Urothelium cell line (cell line): ENCODE measurements around the gene TPM2.
A peak's percentile ranks its signal among the peaks of the same experiment; 100 is the strongest.

Experiments
- DNase-seq: peaks from one replicate; pipeline ENCODE4 v3.0.0; 2011; ENCODE audit warnings: low spot score, mixed read lengths
- FAIRE-seq: peaks from 2 replicates; lab custom pipeline; 2011; peaks lifted over from hg19 to GRCh38; lab: Jason Lieb, UNC

Gene TPM2

DNA sequence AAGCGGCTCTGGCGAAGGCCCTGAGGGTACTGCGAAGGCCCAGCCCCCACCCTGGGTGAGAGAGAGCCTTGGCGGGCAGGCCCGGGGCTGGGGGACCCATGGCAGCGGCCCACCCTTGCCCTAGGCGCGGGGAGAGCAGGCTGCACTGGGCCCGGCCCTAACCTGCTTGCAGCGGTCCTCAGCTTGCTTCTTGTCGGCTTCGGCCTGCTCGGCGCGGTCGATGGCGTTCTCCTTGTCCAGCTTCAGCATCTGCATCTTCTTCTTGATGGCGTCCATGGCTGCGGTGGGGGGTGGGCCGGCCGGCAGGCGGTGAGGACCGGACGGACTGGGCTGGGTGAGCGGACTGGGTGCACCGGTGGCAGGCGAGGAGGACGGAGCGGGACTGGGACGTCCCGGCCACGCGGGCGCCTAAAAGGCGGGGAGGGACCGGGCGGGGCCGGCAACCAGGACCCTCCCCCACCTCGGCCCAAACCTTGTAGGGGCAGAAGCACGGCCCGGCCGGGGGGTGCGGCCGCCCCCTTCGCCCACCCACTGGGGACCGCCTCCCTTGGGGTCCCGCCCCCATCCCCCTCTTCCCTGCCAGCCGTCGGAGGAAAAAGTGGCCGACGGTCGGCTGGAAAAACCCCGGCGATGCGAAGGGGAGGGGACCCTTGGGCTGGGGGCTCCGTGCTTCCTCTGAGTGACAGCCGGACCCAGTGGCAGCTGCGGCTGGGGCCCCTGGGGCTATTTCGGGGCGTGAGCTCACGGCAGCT is at the start of gene TPM2:
TPM2 (minus strand) TSS at position 384 of the 752 bp plus-strand sequence; CDS start at position 276, 108 bp downstream.
- FAIRE-seq (peak; percentile 97), DNase-seq (peak; percentile 88)

DNA sequence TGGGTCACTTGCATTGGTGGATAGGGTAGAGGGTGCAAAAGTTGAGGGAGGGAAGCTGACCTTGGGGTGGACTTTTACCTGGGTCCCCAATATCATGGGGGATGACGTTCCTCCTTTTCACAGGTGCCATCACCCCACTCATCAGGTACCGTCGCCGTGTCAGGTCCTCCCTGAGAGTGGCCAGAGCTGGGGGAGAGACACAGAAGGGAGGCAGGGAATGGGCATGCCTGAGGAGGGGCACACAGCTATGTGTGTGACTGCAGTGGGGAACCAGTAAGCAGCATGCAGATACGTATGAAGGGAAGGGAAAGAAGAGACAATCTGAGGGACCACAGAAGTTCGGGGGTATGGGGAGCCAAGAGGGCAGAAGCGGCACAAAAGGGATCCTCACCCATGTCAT is 49.2 kb upstream of the TPM2 start:
- no peak for FAIRE-seq

DNA sequence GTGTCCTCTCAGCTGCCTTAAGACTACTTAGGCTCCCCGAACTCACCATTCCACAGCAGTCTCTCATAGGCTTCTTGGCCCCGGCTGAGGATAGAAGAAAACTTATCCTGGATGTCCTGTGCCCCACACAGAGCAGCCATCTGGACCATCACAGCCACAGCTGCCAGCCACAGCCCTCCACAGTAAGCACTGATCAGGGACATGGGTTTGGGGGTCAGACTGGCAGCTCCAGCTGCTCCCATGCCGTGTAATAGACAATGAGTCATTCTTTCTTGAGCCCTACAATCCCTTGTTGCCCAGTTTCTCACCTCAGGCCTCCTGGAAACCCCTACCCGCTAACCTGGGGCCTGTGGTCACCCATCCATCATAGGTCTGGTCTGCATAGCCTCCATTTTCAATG is 48.5 kb upstream of the TPM2 start:
- no peak for FAIRE-seq
- DNase-seq = no peak

More for the DNA sequence above, 49.2 kb upstream of the TPM2 start:
- DNase-seq = no peak

DNA sequence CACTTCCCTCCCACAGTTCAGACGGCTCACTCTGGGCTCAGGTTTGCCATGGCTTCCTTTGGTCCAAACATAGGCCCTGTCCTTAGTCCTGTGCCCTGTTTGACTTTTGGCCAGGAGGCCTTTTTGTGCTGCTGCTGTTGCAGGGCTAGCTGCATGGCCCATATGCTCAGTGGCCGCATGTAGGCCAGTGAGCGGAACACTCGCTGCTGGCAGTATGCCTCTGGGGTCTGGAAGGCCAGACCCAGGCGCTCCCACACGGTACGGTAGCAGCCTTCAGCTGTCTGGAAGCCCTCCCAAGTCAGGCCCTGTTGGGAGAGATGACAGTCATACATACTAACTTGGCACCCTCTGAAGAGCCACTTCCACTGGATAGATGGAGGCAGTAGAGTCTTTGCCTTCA is 47.4 kb upstream of the TPM2 start:
- FAIRE-seq (no peak), DNase-seq (no peak)

DNA sequence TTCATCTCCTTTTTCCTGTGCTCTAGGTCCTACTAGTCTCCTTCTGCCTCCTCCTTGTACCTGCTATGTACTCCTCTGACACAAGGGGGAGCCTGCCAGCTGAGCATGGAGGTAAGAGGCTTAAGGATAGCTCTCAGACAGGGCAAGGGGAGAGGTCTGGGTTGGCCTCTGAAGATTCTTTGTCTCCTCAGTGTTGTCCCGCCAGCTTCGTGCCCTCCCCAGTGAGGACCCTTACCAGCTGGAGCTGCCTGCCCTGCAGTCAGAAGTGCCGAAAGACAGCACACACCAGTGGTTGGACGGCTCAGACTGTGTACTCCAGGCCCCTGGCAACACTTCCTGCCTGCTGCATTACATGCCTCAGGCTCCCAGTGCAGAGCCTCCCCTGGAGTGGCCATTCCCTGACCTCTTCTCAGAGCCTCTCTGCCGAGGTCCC is 46.5 kb upstream of the TPM2 start:
- DNase-seq = peak; percentile 71
- no peak for FAIRE-seq

DNA sequence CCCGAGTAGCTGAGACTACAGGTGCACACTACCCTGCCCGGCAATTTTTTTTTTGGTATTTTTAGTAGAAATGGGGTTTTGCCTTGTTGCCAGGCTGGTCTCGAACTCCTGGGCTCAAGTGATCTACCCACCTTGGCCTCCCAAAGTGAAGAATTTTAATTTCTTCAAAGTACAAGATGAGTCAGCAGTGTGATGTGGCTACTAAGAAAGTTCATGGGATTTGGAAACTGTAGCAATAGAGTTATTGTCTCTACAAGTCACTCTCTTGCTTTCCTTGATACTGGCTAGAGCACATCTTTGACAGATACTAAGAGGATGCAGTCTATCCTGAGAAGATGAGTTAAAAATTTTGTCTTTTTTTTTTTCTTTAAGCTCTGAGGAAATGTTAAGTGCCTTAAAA is 44.4 kb upstream of the TPM2 start:
- no peak for DNase-seq
- no peak for FAIRE-seq

DNA sequence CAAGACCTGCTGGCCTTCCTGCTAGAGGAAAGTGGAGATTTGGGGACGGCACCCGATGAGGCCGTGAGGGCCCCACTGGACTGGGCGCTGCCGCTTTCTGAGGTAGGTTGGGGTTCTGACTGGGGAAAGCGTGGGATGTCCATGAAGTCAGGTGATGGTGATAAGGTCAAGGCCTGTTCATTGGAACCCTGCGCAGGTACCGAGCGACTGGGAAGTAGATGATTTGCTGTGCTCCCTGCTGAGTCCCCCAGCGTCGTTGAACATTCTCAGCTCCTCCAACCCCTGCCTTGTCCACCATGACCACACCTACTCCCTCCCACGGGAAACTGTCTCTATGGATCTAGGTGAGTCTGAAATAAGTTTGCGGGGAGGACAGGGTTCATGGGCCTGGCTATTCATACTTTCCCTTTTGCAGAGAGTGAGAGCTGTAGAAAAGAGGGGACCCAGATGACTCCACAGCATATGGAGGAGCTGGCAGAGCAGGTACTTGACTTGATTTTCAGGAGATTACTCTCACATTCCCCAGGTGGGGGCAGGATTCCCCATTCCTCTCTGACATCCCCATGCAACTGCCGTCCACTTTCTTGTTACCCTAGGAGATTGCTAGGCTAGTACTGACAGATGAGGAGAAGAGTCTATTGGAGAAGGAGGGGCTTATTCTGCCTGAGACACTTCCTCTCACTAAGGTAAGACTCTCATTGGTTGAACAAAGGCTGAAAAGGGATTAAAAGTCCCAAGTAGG is 43.2 kb upstream of the TPM2 start:
- FAIRE-seq (no peak), DNase-seq (peak; percentile 61)

DNA sequence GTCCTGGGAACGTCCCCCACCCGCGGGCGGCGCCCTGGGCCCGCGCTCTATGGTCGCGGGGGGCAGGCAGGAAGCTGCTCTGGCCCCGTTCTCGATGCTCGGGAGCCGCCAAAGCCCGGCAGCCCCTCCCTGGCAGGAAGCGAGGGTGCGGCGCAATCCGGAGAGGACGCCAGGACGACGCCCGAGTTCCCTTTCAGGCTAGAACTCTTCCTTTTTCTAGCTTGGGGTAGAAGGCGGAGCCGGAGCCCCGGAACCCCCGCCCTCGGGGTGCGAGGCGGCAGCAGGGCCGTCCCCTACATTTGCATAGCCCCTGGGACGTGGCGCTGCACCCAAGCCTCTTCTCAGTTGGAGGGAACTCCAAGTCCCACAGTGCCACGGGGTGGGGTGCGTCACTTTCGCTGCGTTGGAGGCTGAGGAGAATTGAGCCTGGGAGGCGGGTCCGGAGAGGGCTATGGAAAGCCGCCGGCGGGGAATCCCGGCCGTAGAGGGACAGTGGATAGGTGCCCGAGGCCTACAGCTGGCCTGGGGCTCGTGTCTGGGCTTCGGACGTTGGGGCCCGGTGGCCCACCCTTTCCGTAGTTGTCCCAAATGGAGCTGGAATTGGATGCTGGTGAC is 42.6 kb upstream of the TPM2 start, which contains the start of the genes CREB3 and TLN1:
CREB3 (plus strand) TSS at position 482 of the 615 bp plus-strand sequence; CDS start at position 589, 107 bp downstream.
TLN1 (minus strand) TSS at position 11 of the 615 bp plus-strand sequence. CDS start 6,501 bp downstream, outside the sequence.
- DNase-seq (peak; percentile 98), FAIRE-seq (peak; percentile 42)

DNA sequence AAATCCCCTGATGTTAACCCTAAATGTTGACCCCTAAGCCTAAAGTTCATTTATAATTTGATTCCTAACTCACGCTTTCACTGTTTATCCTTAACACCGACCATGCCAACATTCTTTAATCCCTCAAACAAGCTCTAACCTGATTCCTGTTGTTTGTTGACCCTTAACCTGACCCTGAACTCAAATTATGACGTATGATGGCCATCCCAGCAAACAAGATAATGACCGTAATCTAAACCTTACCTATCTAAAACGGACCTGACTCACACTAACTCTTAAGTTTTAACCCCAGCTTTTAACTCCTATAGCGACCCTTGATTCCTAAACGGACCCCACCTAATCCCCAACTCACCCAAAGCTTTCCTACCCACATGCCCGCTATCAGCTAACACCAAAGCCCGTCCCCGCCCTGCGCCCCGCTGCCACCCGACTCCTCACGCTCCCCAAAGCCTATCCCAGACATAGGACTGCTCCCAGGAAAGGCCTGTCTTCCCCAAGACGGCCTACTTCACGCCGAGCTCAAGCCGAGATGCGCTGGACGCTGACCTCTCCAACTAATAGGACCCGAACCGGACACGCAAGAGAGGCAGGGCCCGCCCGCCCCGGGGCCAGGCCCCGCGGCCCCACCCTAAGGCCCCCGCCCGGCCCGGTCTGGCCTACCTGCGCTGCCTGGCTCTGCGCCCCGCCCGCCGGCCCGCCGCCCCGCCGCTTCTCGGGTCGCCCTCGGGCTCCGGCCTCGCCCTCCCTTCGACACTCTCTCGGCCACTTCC is 41.9 kb upstream of the TPM2 start:
- FAIRE-seq = no peak

DNA sequence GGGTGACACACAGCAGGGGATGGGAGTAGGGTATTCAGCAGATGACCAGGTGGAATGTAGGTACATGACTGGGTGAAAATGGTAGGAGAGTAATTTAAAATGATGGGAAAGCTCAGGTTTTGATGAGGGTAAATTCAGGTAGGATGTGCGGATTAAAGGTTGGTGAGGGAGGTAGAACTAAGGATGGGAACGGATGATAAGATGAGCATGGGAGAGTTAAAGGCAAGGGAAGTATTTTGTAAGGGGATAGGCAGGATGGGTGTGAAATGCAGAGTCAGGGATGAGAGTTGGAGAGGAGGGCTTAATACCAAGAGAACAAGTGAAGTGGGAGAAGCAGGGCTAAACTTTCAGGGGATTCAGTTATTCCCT is 40.7 kb upstream of the TPM2 start:
- DNase-seq (no peak), FAIRE-seq (no peak)

More for the DNA sequence above, 41.9 kb upstream of the TPM2 start:
- peak; percentile 20 for DNase-seq

DNA sequence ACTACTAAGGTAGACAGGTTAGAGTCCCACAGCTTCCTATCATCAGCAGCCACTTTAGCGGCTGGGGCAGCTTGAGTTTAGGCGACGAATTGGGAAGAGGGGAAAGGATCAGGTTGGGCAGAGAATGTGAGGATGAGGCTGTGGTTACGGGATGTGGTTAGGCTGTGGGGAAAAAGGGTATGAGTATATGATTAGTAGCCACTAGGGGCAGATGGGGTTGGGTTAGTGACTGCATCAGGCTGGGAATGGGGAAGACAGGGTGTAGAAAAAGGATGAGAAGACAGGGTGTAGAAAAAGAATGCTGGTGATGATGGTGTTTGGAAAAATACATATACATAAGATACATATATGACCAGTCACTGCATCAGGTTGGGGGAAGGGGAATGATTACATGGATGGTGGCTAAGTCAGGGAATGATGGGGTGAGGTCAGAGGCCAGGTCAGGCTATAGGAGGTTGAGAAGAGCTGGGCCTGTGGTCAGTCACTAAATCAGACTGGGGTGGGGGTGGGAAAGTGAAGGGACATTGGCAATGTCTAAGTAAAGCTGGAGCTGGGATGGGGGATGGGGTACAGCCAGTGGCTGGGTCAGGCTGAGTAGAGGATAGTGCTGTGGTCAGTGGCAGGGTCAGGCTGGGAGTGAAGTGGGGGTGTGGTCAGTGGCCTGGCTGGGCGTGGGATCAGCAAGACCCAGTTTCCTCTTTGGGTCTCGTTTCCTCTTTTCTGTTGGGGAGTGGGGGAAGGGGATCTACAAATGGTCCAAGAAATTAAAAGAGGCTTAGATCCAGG is 40.2 kb upstream of the TPM2 start:
- peak; percentile 72 for FAIRE-seq
- peak; percentile 85 for DNase-seq

DNA sequence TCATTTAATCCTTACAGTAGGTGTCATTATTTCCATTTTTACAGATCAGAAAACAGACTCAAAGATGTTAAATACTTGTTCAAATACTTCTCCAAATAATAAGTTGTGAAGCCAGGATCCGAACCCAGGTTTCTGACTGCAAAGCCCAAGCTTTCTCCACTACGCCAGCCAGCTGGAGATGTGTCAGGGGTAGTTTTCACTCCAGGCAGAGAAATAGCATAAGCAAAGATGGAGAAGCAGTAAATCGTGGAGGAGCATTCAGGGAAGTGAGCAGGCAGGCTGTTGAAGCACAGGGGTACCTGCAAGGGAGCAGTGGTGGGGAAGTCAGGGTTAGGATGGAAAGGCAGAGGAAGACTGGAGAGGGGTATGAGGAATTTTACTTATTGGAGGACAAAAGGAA is 39.4 kb upstream of the TPM2 start:
- no peak for DNase-seq
- FAIRE-seq = no peak

DNA sequence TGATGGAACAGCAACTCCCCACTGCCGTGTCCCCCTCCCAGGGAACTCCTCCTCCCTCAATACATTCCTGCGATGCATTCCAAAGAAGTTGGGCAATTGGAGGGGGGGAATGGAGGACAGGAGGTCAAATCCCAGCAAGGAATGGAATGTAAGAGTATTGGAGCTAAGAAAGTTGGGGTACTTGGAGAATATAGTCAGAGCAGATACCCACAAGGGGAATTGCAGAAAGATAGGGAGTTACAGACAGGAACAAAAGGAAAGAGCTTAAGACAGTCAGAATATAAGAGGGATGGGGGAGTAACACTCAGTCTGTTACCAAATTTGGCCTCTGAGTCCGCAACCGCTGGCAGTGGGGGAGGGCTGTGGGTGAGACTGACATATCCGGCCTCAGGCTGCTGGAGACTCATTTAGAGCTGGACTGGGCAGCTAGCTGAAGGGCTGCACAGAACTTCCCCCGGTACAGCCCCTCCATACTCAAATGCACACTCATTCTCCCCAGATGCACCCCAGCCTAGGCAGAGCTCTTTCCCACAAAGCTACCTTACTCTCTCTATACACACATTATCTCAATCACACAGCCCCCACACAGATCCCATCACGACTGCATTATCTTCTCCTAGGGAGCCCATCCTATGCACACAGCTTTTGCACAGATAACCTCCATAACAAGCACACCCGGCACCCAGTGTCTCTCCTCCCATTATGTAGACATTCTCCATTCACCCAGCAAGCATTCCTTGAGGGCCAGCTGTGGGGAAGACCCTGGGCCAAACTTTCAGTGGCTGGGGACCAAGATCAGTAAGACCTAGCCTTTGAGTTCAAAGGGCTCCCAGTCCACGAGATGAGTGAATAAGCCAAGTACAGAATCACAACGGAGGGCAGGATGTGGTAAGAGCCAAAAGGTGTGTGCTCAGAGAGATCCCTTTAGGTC is 38.6 kb upstream of the TPM2 start:
- DNase-seq (peak; percentile 77), FAIRE-seq (peak; percentile 70)

DNA sequence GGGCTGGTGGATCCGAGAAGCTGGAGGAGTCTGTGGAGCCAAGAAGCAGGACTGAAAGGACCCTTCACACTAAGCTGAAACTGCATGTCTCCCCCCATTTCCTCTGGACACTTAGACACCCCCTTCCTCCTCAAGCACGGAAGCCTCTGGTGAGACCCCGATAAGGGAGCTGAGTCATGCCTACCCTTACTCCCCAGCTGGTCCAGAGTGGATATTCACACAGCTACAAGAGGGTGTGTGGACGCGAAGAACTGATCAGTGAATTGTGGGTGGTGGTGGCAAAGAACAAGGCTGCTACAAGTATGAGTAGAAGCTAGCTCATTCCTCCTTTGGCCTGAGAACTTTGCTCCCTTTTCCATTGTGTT is 37.9 kb upstream of the TPM2 start:
- DNase-seq (no peak), FAIRE-seq (no peak)

DNA sequence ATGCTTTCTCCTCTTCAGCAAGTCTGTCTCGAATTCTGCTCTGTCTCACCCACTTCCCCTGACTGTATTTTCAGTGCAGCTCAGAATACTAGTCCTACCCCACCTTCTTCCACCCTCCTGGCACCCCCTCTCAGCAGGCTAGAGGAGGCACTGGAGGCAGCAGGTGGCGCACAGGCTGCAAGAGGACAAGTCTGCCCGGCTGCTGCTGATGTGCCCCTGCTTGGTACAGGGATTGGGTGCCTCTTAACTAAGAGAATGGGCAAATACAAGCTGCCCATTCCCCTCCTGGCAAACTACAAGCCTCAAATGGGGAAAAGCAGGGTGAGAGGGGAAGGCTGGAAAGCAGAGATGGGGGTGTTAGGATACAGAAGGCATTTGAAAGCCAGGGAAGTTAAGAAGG is 37.2 kb upstream of the TPM2 start:
- DNase-seq (peak; percentile 69), FAIRE-seq (no peak)

DNA sequence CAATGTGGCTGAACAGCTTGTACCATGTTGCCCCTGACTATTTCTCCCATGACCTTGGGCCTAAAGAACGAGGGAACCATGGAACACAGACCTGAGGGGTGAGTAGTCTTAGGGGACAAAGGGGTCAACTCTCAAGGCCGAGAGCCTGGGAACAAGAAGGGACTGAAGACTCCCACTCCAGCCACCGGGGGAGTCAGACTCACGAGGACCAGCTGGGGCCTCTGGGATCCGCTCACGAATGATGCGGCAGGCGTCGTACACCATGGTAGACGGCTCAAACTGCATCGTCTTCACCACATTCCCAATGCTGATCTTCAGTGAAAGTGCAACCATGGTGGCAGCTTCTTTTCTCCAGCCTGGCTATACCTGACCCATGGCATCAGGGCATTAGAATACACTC is 35.6 kb upstream of the TPM2 start:
- FAIRE-seq (no peak), DNase-seq (no peak)

DNA sequence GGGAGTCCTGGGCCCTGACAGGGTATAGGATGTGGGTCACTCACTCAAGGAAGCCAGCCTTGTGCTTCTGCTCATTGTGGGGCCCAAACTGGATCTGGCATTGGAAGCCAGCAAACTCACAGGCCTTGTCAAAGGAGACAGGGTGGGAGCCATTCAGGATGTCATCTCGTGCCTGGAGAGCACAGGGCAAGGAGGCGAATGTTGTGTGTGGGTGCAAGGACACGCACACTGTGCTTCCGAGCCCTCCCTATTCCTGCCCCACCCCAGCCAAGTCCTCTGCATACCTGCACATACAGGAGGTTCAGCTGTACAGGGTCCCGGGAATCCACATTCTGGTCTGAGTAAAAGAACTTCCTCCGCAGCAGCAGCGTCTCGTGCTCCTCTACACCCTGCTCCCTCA is 34.2 kb upstream of the TPM2 start:
- DNase-seq = no peak

DNA sequence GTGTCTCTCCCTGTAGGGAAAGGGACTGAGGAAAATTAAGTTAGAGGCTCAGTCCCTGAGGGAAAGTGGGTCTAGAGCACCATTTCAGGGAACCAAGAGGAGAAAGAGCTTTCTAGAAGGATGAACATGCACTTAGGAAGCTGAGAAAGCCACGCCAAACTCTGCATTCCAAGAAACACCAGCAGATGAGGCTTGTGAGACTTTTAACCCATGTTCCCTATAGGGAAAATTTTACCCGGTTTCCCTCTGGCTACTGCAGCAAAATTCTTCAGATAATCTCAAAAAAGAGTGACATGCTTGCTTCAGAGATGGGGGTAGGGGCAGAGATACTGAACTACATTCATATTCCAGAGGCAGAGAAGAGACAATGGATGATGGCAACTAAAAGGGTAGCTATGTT is 33.7 kb upstream of the TPM2 start:
- no peak for FAIRE-seq
- DNase-seq = no peak

More for the DNA sequence above, 34.2 kb upstream of the TPM2 start:
- FAIRE-seq = no peak

DNA sequence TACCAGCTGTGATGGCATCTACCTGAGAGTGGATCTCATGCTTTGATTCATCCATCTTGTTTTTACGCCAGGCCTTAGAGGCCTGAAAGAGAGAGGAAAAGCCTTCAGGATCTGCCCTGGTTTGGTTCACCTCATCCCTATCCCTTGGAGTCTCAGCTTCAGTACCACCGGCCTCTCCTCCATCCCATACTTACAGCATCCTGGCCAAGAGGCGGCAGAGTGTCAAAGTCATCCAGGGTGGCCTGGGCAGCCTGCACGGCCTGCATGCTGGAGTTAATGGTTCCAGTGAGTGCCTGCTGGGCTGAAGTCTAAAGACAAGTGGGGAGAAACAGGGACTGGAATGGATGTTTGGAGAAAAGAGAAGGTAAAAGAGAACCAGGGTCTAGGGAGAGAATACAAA is 29.8 kb upstream of the TPM2 start:
- no peak for FAIRE-seq
- no peak for DNase-seq
